SK-N-SH (cell line): Measurements from ENCODE around the gene IQCK. TPM values are rescaled to one million over a fixed set of nuclear protein-coding genes. Genes with fewer than 3 reads are reported as not detected.

Experiments used
- CTCF ChIA-PET: fragments of 300-600, 350-600 bp; formaldehyde crosslinking; extraction: SDS; loops from one replicate; lab custom pipeline; 2021; lab: Yijun Ruan, JAX
- POLR2A ChIA-PET: fragments of 350-600 bp; sonication (Branson Sonifier 250); formaldehyde crosslinking; extraction: SDS; loops from one replicate; lab custom pipeline; 2020; ENCODE audit warnings: antibody characterized with exemption, inconsistent platforms; lab: Yijun Ruan, JAX
- DNase-seq: peaks from one replicate; pipeline ENCODE4 v3.0.0; 2012
- H2AFZ ChIP-seq: fragments of 200-600 bp; sonication (generic); 2 replicates; pipeline ENCODE4 v1.8.1; 2016; ENCODE audit warnings: antibody characterized with exemption, mild to moderate bottlenecking, low read depth
- H3F3A ChIP-seq: fragments of 200-600 bp; sonication (generic); replicated peaks from 2 replicates; pipeline ENCODE3; 2016; ENCODE audit warnings: antibody characterized with exemption, mild to moderate bottlenecking; ENCODE audit not compliant: insufficient read depth
- H3K27ac ChIP-seq, 2 experiments: fragments of 200-500 bp in 1 of 2; fragments of 200-600 bp in 1 of 2; sonication (Bioruptor generic) in 1 of 2; sonication (generic), shearing (Covaris generic) in 1 of 2; 2 replicates each; pipeline versions ENCODE4 v1.5.1 to v1.6.1; 2014 to 2016; ENCODE audit warnings: low read depth in 2 of 2, inconsistent platforms in 1 of 2, low read length in 1 of 2, mild to moderate bottlenecking in 1 of 2, mixed read lengths in 1 of 2
- H3K27me3 ChIP-seq: fragments of 200-600 bp; sonication (generic), shearing (Covaris generic); 2 replicates; pipeline ENCODE4 v1.6.1; 2016; ENCODE audit warnings: mixed run types; ENCODE audit not compliant: insufficient read depth
- H3K36me3 ChIP-seq, 2 experiments: fragments of 200-500 bp in 1 of 2; fragments of 200-600 bp in 1 of 2; sonication (Bioruptor generic) in 1 of 2; sonication (generic) in 1 of 2; replicated peaks in 1 of 2; 2 replicates each; pipeline versions ENCODE3 to v1.5.1; 2014 to 2016; ENCODE audit warnings: low read length in 1 of 2, mild to moderate bottlenecking in 1 of 2; ENCODE audit not compliant: insufficient read depth in 2 of 2, control insufficient read depth in 1 of 2
- H3K4me1 ChIP-seq, 2 experiments: fragments of 200-500 bp in 1 of 2; fragments of 200-600 bp in 1 of 2; sonication (Bioruptor generic) in 1 of 2; sonication (generic), shearing (Covaris generic) in 1 of 2; 2 replicates each; pipeline versions ENCODE4 v1.5.1 to v1.6.1; 2014 to 2016; ENCODE audit warnings: low read depth in 1 of 2, low read length in 1 of 2, mixed run types in 1 of 2; ENCODE audit not compliant: insufficient read depth in 2 of 2, control insufficient read depth in 1 of 2
- H3K4me2 ChIP-seq: fragments of 200-600 bp; sonication (generic), shearing (Covaris generic); 2 replicates; pipeline ENCODE4 v1.6.1; 2017; ENCODE audit warnings: mixed run types
- H3K4me3 ChIP-seq, 2 experiments: fragments of 200-500 bp in 1 of 2; fragments of 200-600 bp in 1 of 2; sonication (Bioruptor generic) in 1 of 2; sonication (generic), shearing (Covaris generic) in 1 of 2; 2 replicates each; pipeline versions ENCODE4 v1.5.1 to v1.8.1; 2014 to 2016; ENCODE audit warnings: low read depth in 2 of 2, inconsistent platforms in 1 of 2, low read length in 1 of 2, mild to moderate bottlenecking in 1 of 2, mixed read lengths in 1 of 2, moderate library complexity in 1 of 2
- H3K79me2 ChIP-seq: fragments of 200-600 bp; sonication (generic); 2 replicates; pipeline ENCODE4 v1.8.1; 2017; ENCODE audit warnings: mild to moderate bottlenecking; ENCODE audit not compliant: insufficient read depth
- H3K9ac ChIP-seq: fragments of 200-600 bp; sonication (generic); 2 replicates; pipeline ENCODE4 v1.6.1; 2017; ENCODE audit warnings: mixed run types
- H3K9me2 ChIP-seq: fragments of 200-600 bp; sonication (generic); 2 replicates; pipeline ENCODE4 v1.6.1; 2017; ENCODE audit warnings: mixed run types
- H3K9me3 ChIP-seq: fragments of 200-600 bp; sonication (generic); 2 replicates; pipeline ENCODE4 v1.6.1; 2017; ENCODE audit warnings: mixed run types, mild to moderate bottlenecking, moderate library complexity
- H4K20me1 ChIP-seq: fragments of 200-600 bp; sonication (generic); 2 replicates; pipeline ENCODE4 v1.6.1; 2017; ENCODE audit warnings: mild to moderate bottlenecking, mixed run types; ENCODE audit not compliant: insufficient read depth
- CHD2 ChIP-seq: fragments of 150-350 bp; IDR thresholded peaks from 2 replicates; pipeline ENCODE4 v1.6.1; 2018; ENCODE audit warnings: low read length; ENCODE audit not compliant: partially characterized antibody
- EP300 ChIP-seq, 2 experiments: IDR thresholded peaks; 2 replicates each; pipeline versions ENCODE4 v1.4.0 to v1.6.1; 2012; ENCODE audit warnings: borderline replicate concordance in 1 of 2, low read depth in 1 of 2, low read length in 1 of 2
- FOSL2 ChIP-seq: IDR thresholded peaks from 2 replicates; pipeline ENCODE4 v1.4.0; 2012; ENCODE audit warnings: low read depth, mild to moderate bottlenecking, moderate library complexity, borderline replicate concordance
- FOXJ3 ChIP-seq: sonication (generic); formaldehyde crosslinking; IDR thresholded peaks from 2 replicates; pipeline ENCODE4 v1.5.1; 2020; ENCODE audit warnings: mild to moderate bottlenecking, missing genetic modification reagents
- GABPA ChIP-seq: IDR thresholded peaks from 2 replicates; pipeline ENCODE4 v1.4.0; 2012; ENCODE audit warnings: low read depth, mild to moderate bottlenecking
- IRF3 ChIP-seq: fragments of 150-350 bp; IDR thresholded peaks from 2 replicates; pipeline ENCODE4 v1.6.1; 2016; ENCODE audit warnings: mild to moderate bottlenecking, low read depth, low read length
- JUND ChIP-seq: IDR thresholded peaks from 2 replicates; pipeline ENCODE4 v1.4.0; 2012
- MEF2A ChIP-seq: IDR thresholded peaks from 2 replicates; pipeline ENCODE4 v1.4.0; 2012; ENCODE audit warnings: low read depth, borderline replicate concordance
- MXI1 ChIP-seq: IDR thresholded peaks from 2 replicates; pipeline ENCODE4 v1.6.1; 2012; ENCODE audit warnings: mild to moderate bottlenecking, low read depth, low read length, improper control_type of control experiment
- RCOR1 ChIP-seq: fragments of 150-350 bp; IDR thresholded peaks from 2 replicates; pipeline ENCODE4 v1.6.1; 2017; ENCODE audit warnings: antibody characterized with exemption, low read length
- RFX5 ChIP-seq: IDR thresholded peaks from 2 replicates; pipeline ENCODE4 v1.6.1; 2012; ENCODE audit warnings: mild to moderate bottlenecking, improper control_type of control experiment, low read length
- RXRA ChIP-seq: IDR thresholded peaks from 2 replicates; pipeline ENCODE4 v1.4.0; 2012; ENCODE audit warnings: low read depth, mild to moderate bottlenecking, borderline replicate concordance
- SIN3A ChIP-seq: IDR thresholded peaks from 2 replicates; pipeline ENCODE4 v1.6.1; 2012; ENCODE audit warnings: low read depth, mild to moderate bottlenecking, low read length, moderate library complexity, borderline replicate concordance
- TAF1 ChIP-seq: IDR thresholded peaks from 2 replicates; pipeline ENCODE4 v1.6.1; 2012; ENCODE audit warnings: low read depth, mild to moderate bottlenecking, low read length, moderate library complexity, borderline replicate concordance
- TEAD4 ChIP-seq: IDR thresholded peaks from 2 replicates; pipeline ENCODE4 v1.4.0; 2012; ENCODE audit warnings: mild to moderate bottlenecking, borderline replicate concordance; ENCODE audit not compliant: insufficient read depth
- USF2 ChIP-seq: fragments of 150-350 bp; IDR thresholded peaks from 2 replicates; pipeline ENCODE4 v1.6.1; 2017; ENCODE audit warnings: antibody characterized with exemption, low read length, low read depth, borderline replicate concordance
- ZBTB33 ChIP-seq: IDR thresholded peaks from 2 replicates; pipeline ENCODE4 v1.4.0; 2012; ENCODE audit warnings: low read depth, borderline replicate concordance
- WGBS: methylation state at CpG from one replicate; pipeline ENCODE4 v1.1.6; 2017; ENCODE audit warnings: low lambda C conversion rate; 5-methylcytosine and 5-hydroxymethylcytosine counted together
- polyA plus RNA-seq, 3 experiments: library from polyadenylated mRNA; depleted of rRNA; stranded (reverse); fragments of >200 nt; gene quantifications; 2 replicates each; pipeline ENCODE4 v1.2.3, GENCODE V29; 2012

IQCK gene
- polyA plus RNA-seq, 1 of the 3 experiments (the other 2 are of a cell fraction), result 7.3 TPM

DNA sequence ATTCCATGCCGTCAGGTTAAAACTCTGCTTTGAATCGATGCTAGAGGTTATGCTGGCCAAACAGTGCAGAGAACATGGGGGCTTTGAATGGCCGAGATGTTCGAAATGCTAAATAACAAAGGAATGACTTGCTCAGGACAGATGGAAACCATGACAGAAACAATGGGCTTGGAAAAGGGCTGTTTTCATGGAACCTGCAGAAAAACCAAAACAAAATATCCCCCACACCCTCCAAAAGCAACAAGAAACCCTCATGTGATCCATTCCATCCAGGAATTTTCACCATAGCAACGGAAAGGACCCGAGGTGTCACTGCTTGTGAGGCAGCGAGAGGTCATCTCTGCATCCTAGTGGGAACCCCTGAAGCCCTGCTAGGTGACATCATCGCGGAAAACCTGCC lies 141.1 kb downstream of the IQCK start:
- no peak overlapping the region for H3K4me3 ChIP-seq
- no peak overlapping the region for H2AFZ ChIP-seq
- no peaks in the 10 kb centered on the region for H3K9me2 ChIP-seq
- no peak for DNase-seq
- no peak overlapping the region for H3K9ac ChIP-seq
- H3K79me2 ChIP-seq, result no peaks in the 10 kb centered on the region
- H3K36me3 ChIP-seq, result no peaks in the 10 kb centered on the region
- H3K4me1 ChIP-seq, result no peaks in the 10 kb centered on the region; a peak in 1 of 4 replicates
- no peak overlapping the region for H3K27ac ChIP-seq
- H3K4me2 ChIP-seq, result no peak overlapping the region
- TF ChIP-seq TEAD4 (no peak), TAF1 (no peak)
- no peaks in the 10 kb centered on the region for H3K9me3 ChIP-seq
- ChIA-PET POLR2A (no interaction called here), CTCF (no interaction called here)
- no peaks in the 10 kb centered on the region for H3K27me3 ChIP-seq
- 93% methylated on average over 9 of the region's 9 CpGs for WGBS
- H4K20me1 ChIP-seq, result no peaks in the 10 kb centered on the region
- no peaks in the 10 kb centered on the region for H3F3A ChIP-seq

GRCh38 chr16:19859603-19860002 lies 141.5 kb downstream of the IQCK start:
- H3K27ac ChIP-seq, result no peak overlapping the region
- 86% methylated on average over 4 of the region's 4 CpGs for WGBS
- no peak overlapping the region for H3K4me2 ChIP-seq
- no peaks in the 10 kb centered on the region for H4K20me1 ChIP-seq
- H3F3A ChIP-seq, result no peaks in the 10 kb centered on the region
- no peaks in the 10 kb centered on the region for H3K79me2 ChIP-seq
- no peak overlapping the region for H3K4me3 ChIP-seq
- no peak for TF ChIP-seq FOXJ3 (CRISPR knock-in tag)
- TF ChIP-seq RXRA, result no peak
- no peak for TF ChIP-seq IRF3
- TF ChIP-seq CHD2, result no peak
- no peak for TF ChIP-seq USF2
- no peak for TF ChIP-seq SIN3A
- no peak for TF ChIP-seq GABPA
- TF ChIP-seq MEF2A, result no peak
- no peak for TF ChIP-seq ZBTB33
- no peak for TF ChIP-seq RFX5
- TF ChIP-seq RCOR1, result no peak
- no peak for TF ChIP-seq EP300 (IDR thresholded peaks at IDR 0.05; ENCODE audit: borderline replicate concordance in 1 of 2, low read depth in 1 of 2, low read length in 1 of 2)
- no peak for TF ChIP-seq JUND
- TF ChIP-seq MXI1, result no peak
- TF ChIP-seq TAF1, result no peak
- no peak for TF ChIP-seq FOSL2
- no peak for DNase-seq
- no peaks in the 10 kb centered on the region for H3K9me3 ChIP-seq
- no peak overlapping the region for H2AFZ ChIP-seq
- H3K9ac ChIP-seq, result no peak overlapping the region
- ChIA-PET POLR2A (no interaction called here), CTCF (no interaction called here)
- H3K9me2 ChIP-seq, result no peaks in the 10 kb centered on the region
- H3K36me3 ChIP-seq, result no peaks in the 10 kb centered on the region
- H3K27me3 ChIP-seq, result no peaks in the 10 kb centered on the region
- no peaks in the 10 kb centered on the region for H3K4me1 ChIP-seq
